Measurements from ENCODE around the gene NEIL3.

NEIL3 gene

GRCh38 chr4:177292171-177292570 is 17.5 kb upstream of the NEIL3 start:
- Histone ChIP-seq H3K9me3 (no peaks in the 10 kb centered on the region), H3K36me3 (no peaks in the 10 kb centered on the region), H3K27ac (no peak overlapping the region), H3K4me3 (no peak overlapping the region), H3K4me1 (peaks cover 0 to 19% (median 0%) of the 10 kb centered on the region in 4 donors), H3K27me3 (no peaks in the 10 kb centered on the region)
- TF ChIP-seq CTCF (IDR thresholded peaks at IDR 0.05), result no peak
- no peak for DNase-seq
- intact Hi-C loops (cut with DNase I; ENCODE audit: low total_unique reads), result no loop called here

GRCh38 chr4:177293208-177294033 is 16.3 kb upstream of the NEIL3 start:
- Histone ChIP-seq H3K36me3 (no peaks in the 10 kb centered on the region), H3K4me1 (peaks cover 0 to 19% (median 0%) of the 10 kb centered on the region in 4 donors), H3K4me3 (no peak overlapping the region), H3K9me3 (peaks cover 0 to 7% (median 6%) of the 10 kb centered on the region in 3 donors), H3K27me3 (no peaks in the 10 kb centered on the region), H3K27ac (peak overlapping the region in 1 of 2 donors; percentile 19)
- intact Hi-C loops (cut with DNase I; ENCODE audit: low total_unique reads), result no loop called here
- no peak for TF ChIP-seq CTCF (IDR thresholded peaks at IDR 0.05)
- DNase-seq, result no peak

- no peak overlapping the region for H3K27ac ChIP-seq
- H3K36me3 ChIP-seq, result no peaks in the 10 kb centered on the region
- H3K27me3 ChIP-seq, result no peaks in the 10 kb centered on the region
- intact Hi-C loops (cut with DNase I; ENCODE audit: low total_unique reads), result no loop called here
- no peak overlapping the region for H3K4me3 ChIP-seq
- H3K4me1 ChIP-seq, result peaks cover 0 to 38% (median 2%) of the 10 kb centered on the region in 4 donors
- no peak for DNase-seq
- peaks cover 0 to 7% (median 6%) of the 10 kb centered on the region in 3 donors for H3K9me3 ChIP-seq
- TF ChIP-seq CTCF (IDR thresholded peaks at IDR 0.05), result no peak
Measured at GRCh38 chr4:177297785-177298391, 11.8 kb upstream of the NEIL3 start.

- intact Hi-C loops (cut with DNase I; ENCODE audit: low total_unique reads), result no loop called here
- H3K36me3 ChIP-seq, result no peaks in the 10 kb centered on the region
- TF ChIP-seq CTCF (IDR thresholded peaks at IDR 0.05), result no peak
- H3K4me1 ChIP-seq, result peaks cover 0 to 29% (median 2%) of the 10 kb centered on the region in 4 donors
- no peaks in the 10 kb centered on the region for H3K27me3 ChIP-seq
- H3K4me3 ChIP-seq, result no peak overlapping the region
- no peak for DNase-seq
- peaks cover 0 to 7% (median 6%) of the 10 kb centered on the region in 3 donors for H3K9me3 ChIP-seq
- peak overlapping the region in 1 of 2 donors; percentile 43 for H3K27ac ChIP-seq
Measured at GRCh38 chr4:177301126-177301639, 8.5 kb upstream of the NEIL3 start.

GRCh38 chr4:177302371-177303100 is 7.1 kb upstream of the NEIL3 start:
- Histone ChIP-seq H3K4me1 (peaks cover 0 to 29% (median 2%) of the 10 kb centered on the region in 4 donors), H3K27me3 (no peaks in the 10 kb centered on the region), H3K4me3 (no peak overlapping the region), H3K36me3 (no peaks in the 10 kb centered on the region), H3K27ac (peak overlapping the region; percentile 32 to 43), H3K9me3 (peaks cover 0 to 7% (median 6%) of the 10 kb centered on the region in 3 donors)
- intact Hi-C loops (cut with DNase I; ENCODE audit: low total_unique reads), result no loop called here
- DNase-seq, result no peak
- no peak for TF ChIP-seq CTCF (IDR thresholded peaks at IDR 0.05)

Measured in tibial artery (tissue), 4 donors.